Measurements from ENCODE around the gene NSMCE4A.
"Not testable (repeated sequence)": the region's sequence is repeated elsewhere in the genome, so short reads cannot be mapped to it uniquely, and the experiment has no call there.

GRCh38 chr10:121918800-121919199 lies 56.2 kb downstream of the NSMCE4A start:
- TF ChIP-seq, protein P1, sequence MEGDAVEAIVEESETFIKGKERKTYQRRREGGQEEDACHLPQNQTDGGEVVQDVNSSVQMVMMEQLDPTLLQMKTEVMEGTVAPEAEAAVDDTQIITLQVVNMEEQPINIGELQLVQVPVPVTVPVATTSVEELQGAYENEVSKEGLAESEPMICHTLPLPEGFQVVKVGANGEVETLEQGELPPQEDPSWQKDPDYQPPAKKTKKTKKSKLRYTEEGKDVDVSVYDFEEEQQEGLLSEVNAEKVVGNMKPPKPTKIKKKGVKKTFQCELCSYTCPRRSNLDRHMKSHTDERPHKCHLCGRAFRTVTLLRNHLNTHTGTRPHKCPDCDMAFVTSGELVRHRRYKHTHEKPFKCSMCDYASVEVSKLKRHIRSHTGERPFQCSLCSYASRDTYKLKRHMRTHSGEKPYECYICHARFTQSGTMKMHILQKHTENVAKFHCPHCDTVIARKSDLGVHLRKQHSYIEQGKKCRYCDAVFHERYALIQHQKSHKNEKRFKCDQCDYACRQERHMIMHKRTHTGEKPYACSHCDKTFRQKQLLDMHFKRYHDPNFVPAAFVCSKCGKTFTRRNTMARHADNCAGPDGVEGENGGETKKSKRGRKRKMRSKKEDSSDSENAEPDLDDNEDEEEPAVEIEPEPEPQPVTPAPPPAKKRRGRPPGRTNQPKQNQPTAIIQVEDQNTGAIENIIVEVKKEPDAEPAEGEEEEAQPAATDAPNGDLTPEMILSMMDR (conservative IDR thresholded peaks at IDR 0.05; ENCODE audit: low read length), result not testable (repeated sequence)
- TF ChIP-seq EZH2phosphoT487 (IDR thresholded peaks at IDR 0.05; ENCODE audit: borderline replicate concordance), result not testable (repeated sequence)

Measured in Loucy (cell line).